Erythroblast (primary cell): Measurements from ENCODE around the gene LMLN.
"Not testable (repeated sequence)": the region's sequence is repeated elsewhere in the genome, so short reads cannot be mapped to it uniquely, and the experiment has no call there.

Experiments
- GATA1 ChIP-seq: IDR thresholded peaks from 2 replicates; pipeline ENCODE4 v1.6.1; 2011; ENCODE audit warnings: low read depth, mild to moderate bottlenecking, control low read depth, low read length, moderate library complexity
- POLR2A ChIP-seq: IDR thresholded peaks from 2 replicates; pipeline ENCODE4 v1.6.1; 2011; ENCODE audit warnings: mild to moderate bottlenecking, low read length

DNA sequence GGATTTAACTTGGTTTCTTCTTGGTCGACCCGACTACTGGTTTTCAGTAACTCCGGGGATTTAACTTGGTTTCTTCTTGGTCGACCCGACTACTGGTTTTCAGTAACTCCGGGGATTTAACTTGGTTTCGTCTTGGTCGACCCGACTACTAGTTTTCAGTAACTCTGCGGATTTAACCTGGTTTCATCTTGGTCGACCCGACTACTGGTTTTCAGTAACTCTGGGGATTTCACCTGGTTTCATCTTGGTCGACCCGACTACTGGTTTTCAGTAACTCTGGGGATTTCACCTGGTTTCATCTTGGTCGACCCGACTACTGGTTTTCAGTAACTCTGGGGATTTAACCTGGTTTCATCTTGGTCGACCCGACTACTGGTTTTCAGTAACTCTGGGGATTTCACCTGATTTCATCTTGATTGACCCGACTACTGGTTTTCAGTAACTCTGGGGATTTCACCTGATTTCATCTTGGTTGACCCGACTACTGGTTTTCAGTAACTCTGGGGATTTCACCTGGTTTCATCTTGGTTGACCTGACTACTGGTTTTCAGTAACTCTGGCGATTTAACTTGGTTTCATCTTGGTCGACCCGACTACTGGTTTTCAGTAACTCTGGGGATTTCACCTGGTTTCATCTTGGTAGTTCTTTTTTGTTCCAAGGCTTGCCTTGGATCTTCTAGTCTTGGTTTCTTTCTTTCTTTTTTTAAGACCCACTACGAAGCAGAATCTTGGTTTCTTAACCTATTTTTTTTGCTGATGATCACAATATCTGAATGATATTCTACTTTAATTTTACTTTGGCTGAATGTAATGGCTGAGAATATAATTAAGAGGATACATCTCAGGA, 38.4 kb upstream of the LMLN start:
- not testable (repeated sequence) for TF ChIP-seq POLR2A, GATA1
